ENCODE measurements around the gene TOLLIP. TPM values are rescaled to one million over a fixed set of nuclear protein-coding genes. Genes with fewer than 3 reads are reported as not detected.

The TOLLIP gene
- total RNA-seq, 1 donor from 2014 or later, result 58.4 TPM

DNA sequence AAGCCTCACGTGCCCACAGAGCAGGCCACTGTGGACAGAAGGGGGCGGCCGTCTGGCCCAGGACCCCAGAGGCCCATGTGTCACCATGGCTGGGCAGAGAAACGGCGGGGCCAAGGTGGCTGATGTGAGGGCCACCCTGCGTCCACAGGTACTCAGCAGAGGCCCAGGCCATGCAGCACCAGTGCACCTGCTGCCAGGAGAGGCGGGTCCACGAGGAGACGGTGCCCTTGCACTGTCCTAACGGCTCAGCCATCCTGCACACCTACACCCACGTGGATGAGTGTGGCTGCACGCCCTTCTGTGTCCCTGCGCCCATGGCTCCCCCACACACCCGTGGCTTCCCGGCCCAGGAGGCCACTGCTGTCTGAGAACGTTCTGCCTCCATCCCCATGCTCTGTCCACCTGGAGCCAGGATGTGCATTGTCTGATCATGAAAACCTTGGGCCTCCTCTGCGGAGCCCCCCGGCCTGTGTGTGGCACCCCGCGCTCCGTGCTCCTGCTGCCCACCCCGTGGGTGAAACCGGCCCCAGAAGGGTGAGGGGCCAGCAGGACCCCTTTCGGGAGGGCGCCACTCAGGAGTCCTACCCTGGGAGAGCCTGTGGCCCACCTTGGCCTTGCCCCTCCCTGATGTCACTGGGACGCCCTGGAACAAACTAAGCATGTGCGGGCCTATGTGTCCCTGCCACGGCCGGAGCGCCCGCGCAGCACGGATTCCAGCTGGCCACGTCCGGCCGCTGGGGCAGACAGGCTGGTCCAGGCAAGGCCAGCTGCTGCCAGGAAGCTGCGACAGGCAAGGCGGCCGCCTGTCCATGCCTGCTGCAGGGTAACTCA is 48.0 kb downstream of the TOLLIP start:
- Mint-ChIP-seq H3K4me1 (ENCODE audit: low read depth) (peaks cover 14% of the 10 kb centered on the region), H3K4me3 (ENCODE audit: unreplicated experiment) (no peak overlapping the region), H3K36me3 (ENCODE audit: low read depth) (peaks cover 3% of the 10 kb centered on the region), H3K9me3 (ENCODE audit: low read depth) (peaks cover 4% of the 10 kb centered on the region), H3K27ac (ENCODE audit: unreplicated experiment) (no peak overlapping the region), H3K27me3 (ENCODE audit: low read depth) (no peaks in the 10 kb centered on the region)
- no peak for DNase-seq (ENCODE audit: low spot score)
- TF ChIP-seq, protein P1, sequence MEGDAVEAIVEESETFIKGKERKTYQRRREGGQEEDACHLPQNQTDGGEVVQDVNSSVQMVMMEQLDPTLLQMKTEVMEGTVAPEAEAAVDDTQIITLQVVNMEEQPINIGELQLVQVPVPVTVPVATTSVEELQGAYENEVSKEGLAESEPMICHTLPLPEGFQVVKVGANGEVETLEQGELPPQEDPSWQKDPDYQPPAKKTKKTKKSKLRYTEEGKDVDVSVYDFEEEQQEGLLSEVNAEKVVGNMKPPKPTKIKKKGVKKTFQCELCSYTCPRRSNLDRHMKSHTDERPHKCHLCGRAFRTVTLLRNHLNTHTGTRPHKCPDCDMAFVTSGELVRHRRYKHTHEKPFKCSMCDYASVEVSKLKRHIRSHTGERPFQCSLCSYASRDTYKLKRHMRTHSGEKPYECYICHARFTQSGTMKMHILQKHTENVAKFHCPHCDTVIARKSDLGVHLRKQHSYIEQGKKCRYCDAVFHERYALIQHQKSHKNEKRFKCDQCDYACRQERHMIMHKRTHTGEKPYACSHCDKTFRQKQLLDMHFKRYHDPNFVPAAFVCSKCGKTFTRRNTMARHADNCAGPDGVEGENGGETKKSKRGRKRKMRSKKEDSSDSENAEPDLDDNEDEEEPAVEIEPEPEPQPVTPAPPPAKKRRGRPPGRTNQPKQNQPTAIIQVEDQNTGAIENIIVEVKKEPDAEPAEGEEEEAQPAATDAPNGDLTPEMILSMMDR (IDR thresholded peaks at IDR 0.05), result no peak

DNA sequence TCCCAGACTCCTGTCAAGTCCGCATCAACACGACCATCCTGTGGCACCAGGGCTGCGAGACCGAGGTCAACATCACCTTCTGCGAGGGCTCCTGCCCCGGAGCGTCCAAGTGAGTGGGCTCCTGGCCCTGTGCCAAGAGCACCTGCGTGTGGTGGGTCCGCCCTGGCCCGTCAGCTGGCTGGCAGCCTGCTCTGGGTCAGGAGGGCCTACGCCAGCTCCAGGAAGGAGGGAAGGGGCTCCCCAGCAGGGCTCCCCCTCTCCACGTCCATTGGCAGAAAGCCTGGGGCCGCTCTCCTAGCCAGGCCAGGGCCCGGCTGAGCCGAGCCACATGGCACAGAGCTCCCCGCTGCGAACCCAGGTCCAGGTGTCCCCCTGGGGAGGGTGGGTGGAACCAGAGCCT is 48.8 kb downstream of the TOLLIP start:
- no peak for DNase-seq (ENCODE audit: low spot score)
- Mint-ChIP-seq H3K9me3 (ENCODE audit: low read depth) (peaks cover 4% of the 10 kb centered on the region), H3K27ac (ENCODE audit: unreplicated experiment) (no peak overlapping the region), H3K27me3 (ENCODE audit: low read depth) (no peaks in the 10 kb centered on the region), H3K4me1 (ENCODE audit: low read depth) (peaks cover 14% of the 10 kb centered on the region), H3K36me3 (ENCODE audit: low read depth) (peaks cover 3% of the 10 kb centered on the region), H3K4me3 (ENCODE audit: unreplicated experiment) (no peak overlapping the region)
- TF ChIP-seq, protein P1 (IDR thresholded peaks at IDR 0.05), result no peak

DNA sequence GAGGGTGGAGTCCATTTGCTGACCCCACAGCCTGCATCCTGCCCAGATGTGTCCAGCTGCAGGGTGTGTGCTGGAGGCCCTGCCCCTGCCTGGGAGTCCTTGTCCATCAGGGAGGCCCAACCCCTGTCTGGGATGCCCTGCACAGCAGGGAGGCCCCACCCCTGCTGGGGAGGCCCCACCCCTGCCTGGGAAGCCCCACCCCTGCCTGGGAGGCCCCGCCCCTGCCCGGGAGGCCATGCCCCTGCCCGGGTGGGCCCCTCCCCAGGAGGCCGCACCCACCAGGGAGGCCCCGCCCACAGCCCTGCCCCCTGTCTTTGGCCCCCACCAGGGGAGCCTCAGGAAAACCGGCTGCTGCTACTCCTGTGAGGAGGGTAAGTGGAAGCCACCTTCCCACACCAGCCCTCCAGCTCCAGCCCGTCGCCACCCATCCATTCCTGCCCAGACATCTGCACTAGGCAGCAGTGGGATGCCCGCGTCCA is 49.4 kb downstream of the TOLLIP start:
- peaks cover 14% of the 10 kb centered on the region for H3K4me1 Mint-ChIP-seq (ENCODE audit: low read depth)
- H3K9me3 Mint-ChIP-seq (ENCODE audit: low read depth), result peaks cover 4% of the 10 kb centered on the region
- H3K4me3 Mint-ChIP-seq (ENCODE audit: unreplicated experiment), result no peak overlapping the region
- peaks cover 3% of the 10 kb centered on the region for H3K36me3 Mint-ChIP-seq (ENCODE audit: low read depth)
- TF ChIP-seq, protein P1 (IDR thresholded peaks at IDR 0.05), result no peak
- H3K27ac Mint-ChIP-seq (ENCODE audit: unreplicated experiment), result no peak overlapping the region
- H3K27me3 Mint-ChIP-seq (ENCODE audit: low read depth), result no peaks in the 10 kb centered on the region
- no peak for DNase-seq (ENCODE audit: low spot score)

DNA sequence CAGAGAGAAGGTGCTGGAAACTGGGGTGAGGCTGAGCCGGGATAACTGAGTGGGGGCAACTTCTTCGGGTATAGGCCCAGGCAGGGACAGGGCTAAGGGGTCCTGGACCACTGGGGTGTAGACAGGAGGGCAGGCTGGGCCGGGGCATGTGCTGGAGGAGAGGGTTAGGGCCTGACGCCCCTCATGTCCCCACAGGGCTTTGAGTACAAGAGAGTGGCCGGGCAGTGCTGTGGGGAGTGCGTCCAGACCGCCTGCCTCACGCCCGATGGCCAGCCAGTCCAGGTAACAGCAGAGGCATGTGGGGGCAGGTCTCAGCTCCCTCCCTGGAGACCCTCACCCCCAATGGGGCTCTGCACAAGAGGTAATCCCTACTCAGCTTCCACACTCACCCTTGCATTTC is 49.9 kb downstream of the TOLLIP start:
- no peak for DNase-seq (ENCODE audit: low spot score)
- Mint-ChIP-seq H3K4me1 (ENCODE audit: low read depth) (peaks cover 13% of the 10 kb centered on the region), H3K36me3 (ENCODE audit: low read depth) (peaks cover 1% of the 10 kb centered on the region), H3K27ac (ENCODE audit: unreplicated experiment) (no peak overlapping the region), H3K9me3 (ENCODE audit: low read depth) (peaks cover 2% of the 10 kb centered on the region), H3K27me3 (ENCODE audit: low read depth) (no peaks in the 10 kb centered on the region), H3K4me3 (ENCODE audit: unreplicated experiment) (no peak overlapping the region)
- TF ChIP-seq, protein P1 (IDR thresholded peaks at IDR 0.05), result no peak

DNA sequence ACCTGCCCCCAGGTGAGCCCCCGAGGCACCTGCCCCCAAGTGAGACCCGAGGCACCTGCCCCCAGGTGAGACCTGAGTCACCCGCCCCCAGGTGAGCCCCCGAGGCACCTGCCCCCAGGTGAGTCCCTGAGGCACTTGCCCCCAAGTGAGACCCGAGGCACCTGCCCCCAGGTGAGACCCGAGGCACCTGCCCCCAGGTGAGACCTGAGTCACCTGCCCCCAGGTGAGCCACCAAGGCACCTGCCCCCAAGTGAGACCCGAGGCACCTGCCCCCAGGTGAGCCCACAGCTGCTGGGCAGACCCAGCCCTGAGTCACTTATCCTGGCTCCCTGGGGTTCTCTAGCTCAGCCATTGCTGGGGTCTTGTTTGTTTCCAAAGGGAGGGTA is 50.4 kb downstream of the TOLLIP start:
- DNase-seq (ENCODE audit: low spot score), result no peak
- Mint-ChIP-seq H3K27me3 (ENCODE audit: low read depth) (no peaks in the 10 kb centered on the region), H3K9me3 (ENCODE audit: low read depth) (no peaks in the 10 kb centered on the region), H3K4me1 (ENCODE audit: low read depth) (peaks cover 8% of the 10 kb centered on the region), H3K4me3 (ENCODE audit: unreplicated experiment) (no peak overlapping the region), H3K36me3 (ENCODE audit: low read depth) (no peaks in the 10 kb centered on the region), H3K27ac (ENCODE audit: unreplicated experiment) (no peak overlapping the region)
- TF ChIP-seq, protein P1 (IDR thresholded peaks at IDR 0.05), result no peak
